Natural killer cell (primary cell): ENCODE data around the gene ZNF81. TPM values are rescaled to one million over a fixed set of nuclear protein-coding genes. Genes with fewer than 3 reads are reported as not detected.
A peak's percentile ranks its signal among the peaks of the same experiment; 100 is the strongest.

Experiments
- ATAC-seq, 3 donors: fragments of 150-1000 bp in 2 of 3; fragments of 200-7000 bp in 1 of 3; cut with Tn5 transposase; 1 replicate in 1 of 3; 2 replicates in 2 of 3; pipeline ENCODE4 v1.10.0; 2021; ENCODE audit warnings: mild to moderate bottlenecking in 2 of 3, moderate library complexity in 2 of 3
- DNase-seq, 2 donors: peaks; one replicate each; pipeline versions ENCODE4 v3.0.0 to v3.0.0-alpha.2; 2013 to 2021; ENCODE audit warnings: mixed read lengths in 1 of 2
- H3K27ac ChIP-seq: one replicate; pipeline ENCODE4 v1.5.1; 2013; ENCODE audit warnings: mild to moderate bottlenecking, low read length
- H3K27me3 ChIP-seq: one replicate; pipeline ENCODE4 v1.6.1; 2013; ENCODE audit warnings: low read length; ENCODE audit not compliant: control insufficient read depth, insufficient read depth
- H3K36me3 ChIP-seq: one replicate; pipeline ENCODE4 v1.6.1; 2013; ENCODE audit warnings: low read length; ENCODE audit not compliant: control insufficient read depth, insufficient read depth
- H3K4me1 ChIP-seq: one replicate; pipeline ENCODE4 v1.6.1; 2013; ENCODE audit warnings: low read length; ENCODE audit not compliant: control insufficient read depth, insufficient read depth
- H3K4me3 ChIP-seq: one replicate; pipeline ENCODE4 v1.5.1; 2013; ENCODE audit warnings: low read length
- H3K9me3 ChIP-seq: one replicate; pipeline ENCODE4 v1.6.1; 2013; ENCODE audit warnings: low read length; ENCODE audit not compliant: control insufficient read depth, insufficient read depth
- H3K27ac Mint-ChIP-seq, 2 donors: one replicate each; pipeline ENCODE4 v1.8.0; 2022; ENCODE audit warnings: mild to moderate bottlenecking in 2 of 2, mixed read lengths in 2 of 2, moderate library complexity in 1 of 2
- H3K27me3 Mint-ChIP-seq, 2 donors: one replicate each; pipeline ENCODE4 v1.8.0; 2022; ENCODE audit warnings: low read depth in 2 of 2, mixed read lengths in 2 of 2
- H3K36me3 Mint-ChIP-seq: one replicate; pipeline ENCODE4 v1.8.0; 2022; ENCODE audit warnings: mixed read lengths
- H3K4me1 Mint-ChIP-seq, 2 donors: one replicate each; pipeline ENCODE4 v1.8.0; 2022; ENCODE audit warnings: mixed read lengths in 2 of 2
- H3K4me3 Mint-ChIP-seq: one replicate; pipeline ENCODE4 v1.8.0; 2022; ENCODE audit warnings: mild to moderate bottlenecking, moderate library complexity, mixed read lengths
- H3K9me3 Mint-ChIP-seq, 2 donors: one replicate each; pipeline ENCODE4 v1.8.0; 2022; ENCODE audit warnings: mixed read lengths in 2 of 2
- WGBS: methylation state at CpG from one replicate; pipeline ENCODE4 v1.1.7; 2013; ENCODE audit warnings: missing lambda C conversion rate; ENCODE audit not compliant: insufficient coverage; 5-methylcytosine and 5-hydroxymethylcytosine counted together
- intact Hi-C: fragments of 100-400 bp; cut with micrococcal nuclease; formaldehyde crosslinking; loops from one replicate; pipeline ENCODE4 v1.14.2; 2022
- total RNA-seq, 4 donors: library from RNA; stranded (reverse); fragments of 120-200 nt in 1 of 4; gene quantifications; one replicate each; pipeline versions ENCODE4 v1.2.3 to v1.2.4, GENCODE V29; 2013 to 2022
- TF ChIP-seq, protein P1 (sequence below): fragments of 200-600 bp; IDR thresholded peaks from one replicate; pipeline ENCODE4 v1.8.0; 2022; ENCODE audit warnings: antibody characterized with exemption

ZNF81 gene
- total RNA-seq, 3 donors from 2014 or later (not counting 1 experiment from before 2014, with no cell fraction given): 20.9 to 23.7 (median 21.2) TPM

GRCh38 chrX:47828984-47829383 lies 7.7 kb upstream of the ZNF81 start:
- no peaks in the 10 kb centered on the region for H3K9me3 ChIP-seq
- Mint-ChIP-seq H3K9me3 (no peaks in the 10 kb centered on the region), H3K36me3 (no peaks in the 10 kb centered on the region), H3K4me3 (no peak overlapping the region), H3K27ac (no peak overlapping the region), H3K4me1 (no peaks in the 10 kb centered on the region), H3K27me3 (peaks cover 0 to 8% of the 10 kb centered on the region in 2 donors)
- DNase-seq: no peak
- TF ChIP-seq, protein P1, sequence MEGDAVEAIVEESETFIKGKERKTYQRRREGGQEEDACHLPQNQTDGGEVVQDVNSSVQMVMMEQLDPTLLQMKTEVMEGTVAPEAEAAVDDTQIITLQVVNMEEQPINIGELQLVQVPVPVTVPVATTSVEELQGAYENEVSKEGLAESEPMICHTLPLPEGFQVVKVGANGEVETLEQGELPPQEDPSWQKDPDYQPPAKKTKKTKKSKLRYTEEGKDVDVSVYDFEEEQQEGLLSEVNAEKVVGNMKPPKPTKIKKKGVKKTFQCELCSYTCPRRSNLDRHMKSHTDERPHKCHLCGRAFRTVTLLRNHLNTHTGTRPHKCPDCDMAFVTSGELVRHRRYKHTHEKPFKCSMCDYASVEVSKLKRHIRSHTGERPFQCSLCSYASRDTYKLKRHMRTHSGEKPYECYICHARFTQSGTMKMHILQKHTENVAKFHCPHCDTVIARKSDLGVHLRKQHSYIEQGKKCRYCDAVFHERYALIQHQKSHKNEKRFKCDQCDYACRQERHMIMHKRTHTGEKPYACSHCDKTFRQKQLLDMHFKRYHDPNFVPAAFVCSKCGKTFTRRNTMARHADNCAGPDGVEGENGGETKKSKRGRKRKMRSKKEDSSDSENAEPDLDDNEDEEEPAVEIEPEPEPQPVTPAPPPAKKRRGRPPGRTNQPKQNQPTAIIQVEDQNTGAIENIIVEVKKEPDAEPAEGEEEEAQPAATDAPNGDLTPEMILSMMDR: no peak
- no peaks in the 10 kb centered on the region for H3K36me3 ChIP-seq
- intact Hi-C loops: no loop called here
- no peaks in the 10 kb centered on the region for H3K27me3 ChIP-seq
- ATAC-seq: no peak
- H3K4me1 ChIP-seq: no peaks in the 10 kb centered on the region
- WGBS: 69% methylated on average over 1 of the region's 1 CpG
- no peak overlapping the region for H3K27ac ChIP-seq
- no peak overlapping the region for H3K4me3 ChIP-seq

- ATAC-seq: peak; percentile 27 to 59 (median 35)
- Histone ChIP-seq H3K9me3 (no peaks in the 10 kb centered on the region), H3K36me3 (no peaks in the 10 kb centered on the region), H3K27ac (no peak overlapping the region), H3K27me3 (no peaks in the 10 kb centered on the region), H3K4me1 (peaks cover 4% of the 10 kb centered on the region), H3K4me3 (no peak overlapping the region)
- H3K27me3 Mint-ChIP-seq: no peaks in the 10 kb centered on the region
- intact Hi-C loops: loop anchor here (10.0 kb wide), 3 partner anchors 267 to 637 kb away; partner anchors contain the start of genes ARAF and UBA1
- DNase-seq: peak; percentile 25 to 75
- H3K9me3 Mint-ChIP-seq: no peaks in the 10 kb centered on the region
- H3K4me3 Mint-ChIP-seq: no peak overlapping the region
- H3K36me3 Mint-ChIP-seq: no peaks in the 10 kb centered on the region
- TF ChIP-seq, protein P1: peak; percentile 66
- H3K4me1 Mint-ChIP-seq: peaks cover 1 to 6% of the 10 kb centered on the region in 2 donors
- 58% methylated on average over 2 of the region's 2 CpGs for WGBS
- no peak overlapping the region for H3K27ac Mint-ChIP-seq
These were observed 4.9 kb upstream of the ZNF81 start for GRCh38 chrX:47831788-47832187.

DNA sequence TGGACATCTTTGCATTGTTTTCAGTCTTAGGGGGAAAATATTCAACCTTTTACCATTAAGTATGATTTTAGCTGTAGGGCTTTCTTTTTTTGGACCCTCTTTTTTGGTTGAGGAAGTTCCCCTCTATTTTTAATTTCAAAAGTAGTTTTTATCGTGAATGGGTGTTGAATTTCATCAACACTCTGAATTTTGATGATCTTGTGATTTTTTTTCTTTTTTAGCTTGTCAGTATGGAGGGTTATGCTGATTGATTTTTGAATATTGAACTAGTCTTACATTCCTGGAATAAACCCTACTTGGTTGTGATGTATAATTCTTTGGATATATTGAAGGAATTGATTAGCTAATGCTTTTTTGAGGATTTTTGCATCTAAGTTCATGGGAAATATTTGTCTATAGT lies 1.7 kb downstream of the ZNF81 start:
- Histone ChIP-seq H3K36me3 (no peaks in the 10 kb centered on the region), H3K27ac (no peak overlapping the region), H3K4me1 (peaks cover 4% of the 10 kb centered on the region), H3K4me3 (no peak overlapping the region), H3K9me3 (no peaks in the 10 kb centered on the region), H3K27me3 (no peaks in the 10 kb centered on the region)
- Mint-ChIP-seq H3K4me1 (peaks cover 20 to 25% of the 10 kb centered on the region in 2 donors), H3K27ac (peak overlapping the region; percentile 57 to 93), H3K36me3 (no peaks in the 10 kb centered on the region), H3K4me3 (peak overlapping the region; percentile 91), H3K9me3 (no peaks in the 10 kb centered on the region), H3K27me3 (peaks cover 0 to 7% of the 10 kb centered on the region in 2 donors)
- TF ChIP-seq, protein P1: no peak
- ATAC-seq: no peak
- no CpG with 5 or more reads among the region's 1 CpG for WGBS
- intact Hi-C loops: loop anchor here (10.0 kb wide), 3 partner anchors 274 to 644 kb away; partner anchors contain the start of genes ARAF and UBA1
- no peak for DNase-seq

GRCh38 chrX:47840111-47840510 lies 3.4 kb downstream of the ZNF81 start:
- H3K4me3 Mint-ChIP-seq: no peak overlapping the region
- DNase-seq (no peak), ATAC-seq (no peak)
- Histone ChIP-seq H3K4me3 (no peak overlapping the region), H3K4me1 (peaks cover 4% of the 10 kb centered on the region), H3K36me3 (no peaks in the 10 kb centered on the region), H3K9me3 (no peaks in the 10 kb centered on the region), H3K27me3 (no peaks in the 10 kb centered on the region), H3K27ac (no peak overlapping the region)
- no peaks in the 10 kb centered on the region for H3K9me3 Mint-ChIP-seq
- H3K27me3 Mint-ChIP-seq: peaks cover 0 to 7% of the 10 kb centered on the region in 2 donors
- no peaks in the 10 kb centered on the region for H3K36me3 Mint-ChIP-seq
- no peak overlapping the region for H3K27ac Mint-ChIP-seq
- TF ChIP-seq, protein P1: no peak
- intact Hi-C loops: no loop called here
- WGBS: 67% methylated on average over 1 of the region's 4 CpGs
- H3K4me1 Mint-ChIP-seq: peaks cover 20 to 25% of the 10 kb centered on the region in 2 donors
